GM18502 (cell line): Measurements from ENCODE around the gene SPATA1.
"Not testable (repeated sequence)": the region's sequence is repeated elsewhere in the genome, so short reads cannot be mapped to it uniquely, and the experiment has no call there.

ENCODE experiments used
- ATAC-seq: cut with Tn5 transposase; IDR thresholded peaks from one replicate; pipeline ENCODE4 v1.9.1; 2021; ENCODE audit warnings: mild to moderate bottlenecking; ENCODE audit not compliant: unreplicated experiment, poor library complexity

The SPATA1 gene

GRCh38 chr1:84584126-84584525, 77.9 kb downstream of the SPATA1 start:
- ATAC-seq: no peak

GRCh38 chr1:84585803-84586202, 79.6 kb downstream of the SPATA1 start:
- no peak for ATAC-seq

GRCh38 chr1:84587099-84587498, 80.9 kb downstream of the SPATA1 start:
- no peak for ATAC-seq

- ATAC-seq: not testable (repeated sequence)
These were observed 88.8 kb downstream of the SPATA1 start for GRCh38 chr1:84594959-84595358.

GRCh38 chr1:84597011-84597410, 90.8 kb downstream of the SPATA1 start:
- ATAC-seq: no peak

- ATAC-seq: no peak
These were observed 92.2 kb downstream of the SPATA1 start for GRCh38 chr1:84598418-84598817.

GRCh38 chr1:84598846-84599741, 92.9 kb downstream of the SPATA1 start:
- peak; percentile 86 for ATAC-seq

- no peak for ATAC-seq
These were observed 94.6 kb downstream of the SPATA1 start for GRCh38 chr1:84600796-84601195.

GRCh38 chr1:84603223-84603622, 97.0 kb downstream of the SPATA1 start:
- no peak for ATAC-seq

GRCh38 chr1:84603941-84604830, 98.0 kb downstream of the SPATA1 start:
- ATAC-seq: no peak

- no peak for ATAC-seq
These were observed 99.0 kb downstream of the SPATA1 start for GRCh38 chr1:84605157-84605556.

- ATAC-seq: no peak
These were observed 100.8 kb downstream of the SPATA1 start for GRCh38 chr1:84606977-84607376.

GRCh38 chr1:84611091-84611490, 104.9 kb downstream of the SPATA1 start:
- no peak for ATAC-seq

GRCh38 chr1:84611796-84612195, 105.6 kb downstream of the SPATA1 start:
- ATAC-seq: peak; percentile 56

GRCh38 chr1:84613026-84613425, 106.8 kb downstream of the SPATA1 start:
- no peak for ATAC-seq

GRCh38 chr1:84613887-84614286, 107.7 kb downstream of the SPATA1 start:
- ATAC-seq: no peak

GRCh38 chr1:84615790-84616189, 109.6 kb downstream of the SPATA1 start:
- ATAC-seq: no peak
